Panc1 (cell line): ENCODE measurements around the gene COL26A1. TPM values are rescaled to one million over a fixed set of nuclear protein-coding genes. Genes with fewer than 3 reads are reported as not detected.

Source experiments
- ATAC-seq: fragments of 200-7000 bp; cut with Tn5 transposase; 2 replicates; pipeline ENCODE4 v1.9.1; 2020; ENCODE audit warnings: mild to moderate bottlenecking, moderate library complexity
- BruUV-seq: library from RNA; stranded (reverse); fragments of 400-500 nt; replicated peaks from 2 replicates; lab custom pipeline; 2021; lab: Mats Ljungman, UMichigan
- CTCF ChIA-PET: fragments of 300-600 bp; sonication (Branson Sonifier 250); formaldehyde crosslinking; loops from one replicate; lab custom pipeline; 2022; ENCODE audit warnings: antibody characterized with exemption; lab: Charles Lee
- POLR2A ChIA-PET: fragments of 300-600 bp; sonication (Branson Sonifier 250); formaldehyde crosslinking; loops from one replicate; lab custom pipeline; 2022; ENCODE audit warnings: antibody characterized with exemption; lab: Charles Lee
- DNase-seq: peaks from one replicate; pipeline ENCODE4 v3.0.0-alpha.2; 2010; ENCODE audit warnings: low read depth, low spot score
- H3K27ac ChIP-seq: 2 replicates; pipeline ENCODE4 v1.5.1; 2011; ENCODE audit warnings: mild to moderate bottlenecking, low read length, inconsistent platforms
- H3K27me3 ChIP-seq: fragments of 200-500 bp; sonication (Bioruptor generic); 2 replicates; pipeline ENCODE4 v1.6.0; 2014; ENCODE audit warnings: low read length, inconsistent platforms; ENCODE audit not compliant: control insufficient read depth, insufficient read depth
- H3K36me3 ChIP-seq: fragments of 200-500 bp; sonication (Bioruptor generic); 2 replicates; pipeline ENCODE4 v1.5.1; 2014; ENCODE audit warnings: inconsistent platforms, mild to moderate bottlenecking, low read length, moderate library complexity; ENCODE audit not compliant: control insufficient read depth, insufficient read depth
- H3K4me1 ChIP-seq: 2 replicates; pipeline ENCODE4 v1.5.1; 2011; ENCODE audit warnings: inconsistent platforms, mild to moderate bottlenecking, low read length, moderate library complexity; ENCODE audit not compliant: control insufficient read depth, insufficient read depth
- H3K4me3 ChIP-seq, 2 experiments: 2 replicates each; pipeline ENCODE4 v1.5.1; 2011 to 2012; ENCODE audit warnings: low read depth in 2 of 2, low read length in 2 of 2, mild to moderate bottlenecking in 2 of 2, inconsistent platforms in 1 of 2, moderate library complexity in 1 of 2
- H3K9me3 ChIP-seq: fragments of 200-500 bp; sonication (Bioruptor generic); 2 replicates; pipeline ENCODE4 v1.5.1; 2014; ENCODE audit warnings: low read depth, mild to moderate bottlenecking, inconsistent platforms, low read length, moderate library complexity; ENCODE audit not compliant: control insufficient read depth, insufficient read depth
- POLR2AphosphoS5 ChIP-seq: IDR thresholded peaks from 2 replicates; pipeline ENCODE4 v1.6.1; 2012; ENCODE audit warnings: mild to moderate bottlenecking, low read depth, low read length, moderate library complexity
- SIN3A ChIP-seq: IDR thresholded peaks from 2 replicates; pipeline ENCODE4 v1.6.1; 2012; ENCODE audit warnings: low read depth, mild to moderate bottlenecking, low read length, moderate library complexity, borderline replicate concordance; ENCODE audit not compliant: insufficient read depth
- TCF7L2 ChIP-seq: IDR thresholded peaks from 2 replicates; pipeline ENCODE4 v1.6.1; 2011; ENCODE audit warnings: mild to moderate bottlenecking, low read depth, low read length, inconsistent platforms
- in situ Hi-C: cut with HindIII; loops from 2 replicates; pipeline ENCODE4 v1.10.0; 2016; ENCODE audit warnings: low sequenced_read_pairs, low pct_unique_long_range_greater_than_20kb
- intact Hi-C: fragments of 100-400 bp; cut with micrococcal nuclease; formaldehyde crosslinking; loops from one replicate; pipeline ENCODE4 v1.10.0; 2022; ENCODE audit not compliant: unreplicated experiment
- total RNA-seq: library from RNA; stranded (reverse); gene quantifications from one replicate; pipeline ENCODE4 v1.2.1, GENCODE V29; 2021; ENCODE audit not compliant: unreplicated experiment
- TF ChIP-seq, protein P1 (sequence below): fragments of 450-650 bp; IDR thresholded peaks from 2 replicates; pipeline ENCODE4 v1.5.1; 2017; ENCODE audit warnings: mild to moderate bottlenecking
- TF ChIP-seq, protein P2 (sequence below), 2 experiments: IDR thresholded peaks; 2 replicates each; pipeline ENCODE4 v1.6.1; 2011 to 2012; ENCODE audit warnings: low read depth in 2 of 2, control low read depth in 1 of 2, low read length in 1 of 2, mild to moderate bottlenecking in 1 of 2, moderate library complexity in 1 of 2; ENCODE audit not compliant: insufficient read depth in 1 of 2

Gene COL26A1
- total RNA-seq, 1 experiment from 2014 or later, result 25.8 TPM

GRCh38 chr7:101368422-101369165 lies 5.9 kb downstream of the COL26A1 start:
- ChIA-PET CTCF (interaction anchor here (2.0 kb wide), 1 partner anchor 43 kb away, joined by 5 read pairs; no protein-coding TSS in a partner anchor), POLR2A (no interaction called here)
- Histone ChIP-seq H3K36me3 (no peaks in the 10 kb centered on the region), H3K27me3 (no peaks in the 10 kb centered on the region; the same call in 1 of the 2 replicates), H3K9me3 (no peaks in the 10 kb centered on the region), H3K27ac (no peak overlapping the region; the same call in 1 of the 2 replicates), H3K4me3 (no peak overlapping the region), H3K4me1 (peaks cover 27% of the 10 kb centered on the region)
- DNase-seq (no peak), ATAC-seq (no peak)
- BruUV-seq, result no TSS peak
- TF ChIP-seq POLR2AphosphoS5 (no peak), SIN3A (no peak), TCF7L2 (no peak)
- TF ChIP-seq, protein P1, sequence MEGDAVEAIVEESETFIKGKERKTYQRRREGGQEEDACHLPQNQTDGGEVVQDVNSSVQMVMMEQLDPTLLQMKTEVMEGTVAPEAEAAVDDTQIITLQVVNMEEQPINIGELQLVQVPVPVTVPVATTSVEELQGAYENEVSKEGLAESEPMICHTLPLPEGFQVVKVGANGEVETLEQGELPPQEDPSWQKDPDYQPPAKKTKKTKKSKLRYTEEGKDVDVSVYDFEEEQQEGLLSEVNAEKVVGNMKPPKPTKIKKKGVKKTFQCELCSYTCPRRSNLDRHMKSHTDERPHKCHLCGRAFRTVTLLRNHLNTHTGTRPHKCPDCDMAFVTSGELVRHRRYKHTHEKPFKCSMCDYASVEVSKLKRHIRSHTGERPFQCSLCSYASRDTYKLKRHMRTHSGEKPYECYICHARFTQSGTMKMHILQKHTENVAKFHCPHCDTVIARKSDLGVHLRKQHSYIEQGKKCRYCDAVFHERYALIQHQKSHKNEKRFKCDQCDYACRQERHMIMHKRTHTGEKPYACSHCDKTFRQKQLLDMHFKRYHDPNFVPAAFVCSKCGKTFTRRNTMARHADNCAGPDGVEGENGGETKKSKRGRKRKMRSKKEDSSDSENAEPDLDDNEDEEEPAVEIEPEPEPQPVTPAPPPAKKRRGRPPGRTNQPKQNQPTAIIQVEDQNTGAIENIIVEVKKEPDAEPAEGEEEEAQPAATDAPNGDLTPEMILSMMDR, result no peak
- TF ChIP-seq, protein P2, sequence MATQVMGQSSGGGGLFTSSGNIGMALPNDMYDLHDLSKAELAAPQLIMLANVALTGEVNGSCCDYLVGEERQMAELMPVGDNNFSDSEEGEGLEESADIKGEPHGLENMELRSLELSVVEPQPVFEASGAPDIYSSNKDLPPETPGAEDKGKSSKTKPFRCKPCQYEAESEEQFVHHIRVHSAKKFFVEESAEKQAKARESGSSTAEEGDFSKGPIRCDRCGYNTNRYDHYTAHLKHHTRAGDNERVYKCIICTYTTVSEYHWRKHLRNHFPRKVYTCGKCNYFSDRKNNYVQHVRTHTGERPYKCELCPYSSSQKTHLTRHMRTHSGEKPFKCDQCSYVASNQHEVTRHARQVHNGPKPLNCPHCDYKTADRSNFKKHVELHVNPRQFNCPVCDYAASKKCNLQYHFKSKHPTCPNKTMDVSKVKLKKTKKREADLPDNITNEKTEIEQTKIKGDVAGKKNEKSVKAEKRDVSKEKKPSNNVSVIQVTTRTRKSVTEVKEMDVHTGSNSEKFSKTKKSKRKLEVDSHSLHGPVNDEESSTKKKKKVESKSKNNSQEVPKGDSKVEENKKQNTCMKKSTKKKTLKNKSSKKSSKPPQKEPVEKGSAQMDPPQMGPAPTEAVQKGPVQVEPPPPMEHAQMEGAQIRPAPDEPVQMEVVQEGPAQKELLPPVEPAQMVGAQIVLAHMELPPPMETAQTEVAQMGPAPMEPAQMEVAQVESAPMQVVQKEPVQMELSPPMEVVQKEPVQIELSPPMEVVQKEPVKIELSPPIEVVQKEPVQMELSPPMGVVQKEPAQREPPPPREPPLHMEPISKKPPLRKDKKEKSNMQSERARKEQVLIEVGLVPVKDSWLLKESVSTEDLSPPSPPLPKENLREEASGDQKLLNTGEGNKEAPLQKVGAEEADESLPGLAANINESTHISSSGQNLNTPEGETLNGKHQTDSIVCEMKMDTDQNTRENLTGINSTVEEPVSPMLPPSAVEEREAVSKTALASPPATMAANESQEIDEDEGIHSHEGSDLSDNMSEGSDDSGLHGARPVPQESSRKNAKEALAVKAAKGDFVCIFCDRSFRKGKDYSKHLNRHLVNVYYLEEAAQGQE (IDR thresholded peaks at IDR 0.05; ENCODE audit: insufficient read depth in 1 of 2, low read depth in 2 of 2, low read length in 1 of 2), result no peak
- intact Hi-C loops (loop anchor here (10.0 kb wide), 2 partner anchors 46 to 136 kb away; no protein-coding TSS in a partner anchor), in situ Hi-C loops (no loop called here)

- ATAC-seq (no peak), DNase-seq (no peak)
- Histone ChIP-seq H3K4me1 (peaks cover 26% of the 10 kb centered on the region), H3K9me3 (no peaks in the 10 kb centered on the region), H3K27ac (peak overlapping the region; percentile 0; the same call in 1 of the 2 replicates), H3K27me3 (no peaks in the 10 kb centered on the region; the same call in 1 of the 2 replicates), H3K4me3 (no peak overlapping the region), H3K36me3 (no peaks in the 10 kb centered on the region)
- in situ Hi-C loops, result no loop called here
- intact Hi-C loops, result no loop called here
- POLR2A ChIA-PET, result no interaction called here
- CTCF ChIA-PET, result no interaction called here
- no TSS peak for BruUV-seq
- TF ChIP-seq POLR2AphosphoS5 (no peak), SIN3A (no peak), TCF7L2 (no peak)
- TF ChIP-seq, protein P1, result no peak
- TF ChIP-seq, protein P2 (IDR thresholded peaks at IDR 0.05; ENCODE audit: insufficient read depth in 1 of 2, low read depth in 2 of 2, low read length in 1 of 2), result no peak
Measured at GRCh38 chr7:101370836-101371235, 8.2 kb downstream of the COL26A1 start.
